Measurements from ENCODE around the gene AP3S2. TPM values are rescaled to one million over a fixed set of nuclear protein-coding genes. Genes with fewer than 3 reads are reported as not detected.

Gene AP3S2
- total and polyA plus RNA-seq, 2 donors (not counting 1 experiment from before 2014, with no cell fraction given): 11.3 to 32.3 TPM

DNA sequence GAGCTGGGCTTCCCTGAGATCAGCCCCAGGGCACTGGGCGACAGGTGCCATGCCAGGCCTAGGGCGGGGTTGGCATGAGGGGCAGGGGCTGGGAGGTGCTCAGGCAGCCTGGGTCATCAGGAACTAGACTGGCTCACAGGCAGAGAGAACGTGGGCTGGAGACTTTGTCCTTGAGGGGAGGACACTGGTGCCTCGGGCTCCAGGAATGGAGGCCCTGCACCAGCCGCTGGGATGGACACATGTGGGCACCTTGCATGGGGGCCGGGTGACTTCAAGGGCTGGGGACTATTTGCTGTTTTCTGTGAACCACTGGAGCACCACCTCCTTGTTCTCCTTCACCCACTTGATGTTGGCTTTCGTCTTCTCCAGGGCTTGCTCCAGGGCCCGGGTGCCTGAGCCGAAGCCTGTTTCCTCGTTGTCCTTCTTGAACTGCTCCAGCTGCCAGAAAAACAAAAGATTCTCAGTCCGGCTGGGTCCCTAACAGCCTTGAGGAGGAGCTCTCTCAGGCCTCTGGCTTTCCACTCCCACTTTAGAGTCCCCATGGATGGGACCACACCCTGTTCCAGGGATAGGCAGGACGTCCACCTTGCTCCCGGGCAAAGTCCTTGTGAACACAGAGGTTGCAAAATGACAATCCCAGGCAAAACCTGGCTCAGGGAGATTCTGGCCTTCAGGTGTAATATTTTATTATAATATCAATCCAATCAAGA is 108.6 kb downstream of the AP3S2 start:
- Histone ChIP-seq H3K4me2 (replicated peaks; ENCODE audit: low read depth, low read length, poor library complexity, severe bottlenecking) (no peak overlapping the region), H4K20me1 (ENCODE audit: control insufficient read depth, insufficient read depth, low read length, poor library complexity, severe bottlenecking) (no peaks in the 10 kb centered on the region), H3K27me3 (replicated peaks in 1 of 4; ENCODE audit: control extremely low read depth in 1 of 4, control insufficient read depth in 3 of 4, insufficient read depth in 4 of 4, low read length in 3 of 4) (peaks cover 0 to 8% (median 0%) of the 10 kb centered on the region in 4 experiments), H3K79me2 (ENCODE audit: control insufficient read depth, insufficient read depth, low read length) (no peaks in the 10 kb centered on the region), H3K4me3 (ENCODE audit: control extremely low read depth in 1 of 5, extremely low read depth in 1 of 5, insufficient read depth in 1 of 5, low read depth in 2 of 5, low read length in 4 of 5) (no peak overlapping the region), H3K9ac (ENCODE audit: low read length) (no peak overlapping the region), H3K27ac (ENCODE audit: low read length in 2 of 2) (no peak overlapping the region), H3K36me3 (replicated peaks in 1 of 2; ENCODE audit: control extremely low read depth in 1 of 2, control insufficient read depth in 1 of 2, extremely low read depth in 1 of 2, insufficient read depth in 2 of 2, low read length in 1 of 2) (no peaks in the 10 kb centered on the region), H3K4me1 (ENCODE audit: control insufficient read depth in 2 of 2, insufficient read depth in 2 of 2, low read length in 2 of 2) (peaks cover 10 to 38% of the 10 kb centered on the region in 2 donors), H3K9me3 (ENCODE audit: control extremely low read depth in 1 of 3, control insufficient read depth in 2 of 3, insufficient read depth in 1 of 3, low read length in 2 of 3) (peaks cover 3 to 8% (median 7%) of the 10 kb centered on the region in 3 donors), H2AFZ (ENCODE audit: insufficient read depth, low read depth, low read length, poor library complexity, severe bottlenecking) (no peak overlapping the region)
- no peak overlapping the region for H3K4me3 Mint-ChIP-seq
- H3K27ac Mint-ChIP-seq: no peak overlapping the region
- ChIA-PET CTCF (no interaction called here), POLR2A (interaction anchor here (0.5 kb wide), 1 partner anchor 603 kb away, joined by 5 read pairs; the partner anchor contains the start of gene IQGAP1)
- ATAC-seq (ENCODE audit: low read depth): no peak
- intact Hi-C loops (cut with micrococcal nuclease): no loop called here
- no peak for TF ChIP-seq EZH2 (IDR thresholded peaks at IDR 0.05; ENCODE audit: borderline replicate concordance, insufficient read depth, low read depth, low read length, poor library complexity, severe bottlenecking)
- TF ChIP-seq, protein P1, sequence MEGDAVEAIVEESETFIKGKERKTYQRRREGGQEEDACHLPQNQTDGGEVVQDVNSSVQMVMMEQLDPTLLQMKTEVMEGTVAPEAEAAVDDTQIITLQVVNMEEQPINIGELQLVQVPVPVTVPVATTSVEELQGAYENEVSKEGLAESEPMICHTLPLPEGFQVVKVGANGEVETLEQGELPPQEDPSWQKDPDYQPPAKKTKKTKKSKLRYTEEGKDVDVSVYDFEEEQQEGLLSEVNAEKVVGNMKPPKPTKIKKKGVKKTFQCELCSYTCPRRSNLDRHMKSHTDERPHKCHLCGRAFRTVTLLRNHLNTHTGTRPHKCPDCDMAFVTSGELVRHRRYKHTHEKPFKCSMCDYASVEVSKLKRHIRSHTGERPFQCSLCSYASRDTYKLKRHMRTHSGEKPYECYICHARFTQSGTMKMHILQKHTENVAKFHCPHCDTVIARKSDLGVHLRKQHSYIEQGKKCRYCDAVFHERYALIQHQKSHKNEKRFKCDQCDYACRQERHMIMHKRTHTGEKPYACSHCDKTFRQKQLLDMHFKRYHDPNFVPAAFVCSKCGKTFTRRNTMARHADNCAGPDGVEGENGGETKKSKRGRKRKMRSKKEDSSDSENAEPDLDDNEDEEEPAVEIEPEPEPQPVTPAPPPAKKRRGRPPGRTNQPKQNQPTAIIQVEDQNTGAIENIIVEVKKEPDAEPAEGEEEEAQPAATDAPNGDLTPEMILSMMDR (IDR thresholded peaks at IDR 0.05): no peak
- peaks cover 4% of the 10 kb centered on the region for H3K9me3 Mint-ChIP-seq (ENCODE audit: insufficient read depth)
- DNase-seq: no peak
- 93% methylated on average over 11 of the region's 13 CpGs for WGBS (ENCODE audit: insufficient coverage)
- peaks cover 32% of the 10 kb centered on the region for H3K4me1 Mint-ChIP-seq
- peaks cover 10% of the 10 kb centered on the region for H3K27me3 Mint-ChIP-seq

DNA sequence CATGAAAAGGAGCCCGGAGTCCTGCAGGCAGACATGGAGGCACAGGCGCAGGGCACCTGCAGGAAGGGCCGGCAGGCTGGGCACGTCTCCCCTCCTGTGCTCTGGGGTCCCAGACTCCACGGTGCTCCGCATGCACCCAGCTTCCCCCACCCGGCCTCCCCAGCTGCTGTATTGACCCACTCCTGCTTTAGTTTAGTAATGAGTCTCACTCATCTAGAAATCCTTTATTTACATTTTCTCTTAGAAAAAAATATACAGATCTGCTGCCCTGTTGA is 109.2 kb downstream of the AP3S2 start:
- Histone ChIP-seq H3K36me3 (replicated peaks in 1 of 2; ENCODE audit: control extremely low read depth in 1 of 2, control insufficient read depth in 1 of 2, extremely low read depth in 1 of 2, insufficient read depth in 2 of 2, low read length in 1 of 2) (no peaks in the 10 kb centered on the region), H2AFZ (ENCODE audit: insufficient read depth, low read depth, low read length, poor library complexity, severe bottlenecking) (no peak overlapping the region), H3K9ac (ENCODE audit: low read length) (no peak overlapping the region), H4K20me1 (ENCODE audit: control insufficient read depth, insufficient read depth, low read length, poor library complexity, severe bottlenecking) (no peaks in the 10 kb centered on the region), H3K4me3 (ENCODE audit: control extremely low read depth in 1 of 5, extremely low read depth in 1 of 5, insufficient read depth in 1 of 5, low read depth in 2 of 5, low read length in 4 of 5) (no peak overlapping the region), H3K27ac (ENCODE audit: low read length in 2 of 2) (no peak overlapping the region), H3K4me2 (replicated peaks; ENCODE audit: low read depth, low read length, poor library complexity, severe bottlenecking) (peak overlapping the region; percentile 8), H3K79me2 (ENCODE audit: control insufficient read depth, insufficient read depth, low read length) (no peaks in the 10 kb centered on the region), H3K4me1 (ENCODE audit: control insufficient read depth in 2 of 2, insufficient read depth in 2 of 2, low read length in 2 of 2) (peaks cover 10 to 39% of the 10 kb centered on the region in 2 donors), H3K27me3 (replicated peaks in 1 of 4; ENCODE audit: control extremely low read depth in 1 of 4, control insufficient read depth in 3 of 4, insufficient read depth in 4 of 4, low read length in 3 of 4) (peaks cover 0 to 8% (median 0%) of the 10 kb centered on the region in 4 experiments), H3K9me3 (ENCODE audit: control extremely low read depth in 1 of 3, control insufficient read depth in 2 of 3, insufficient read depth in 1 of 3, low read length in 2 of 3) (peaks cover 3 to 8% (median 7%) of the 10 kb centered on the region in 3 donors)
- Mint-ChIP-seq H3K4me1 (peaks cover 33% of the 10 kb centered on the region), H3K27ac (no peak overlapping the region), H3K27me3 (peaks cover 8% of the 10 kb centered on the region), H3K9me3 (ENCODE audit: insufficient read depth) (peaks cover 4% of the 10 kb centered on the region), H3K4me3 (no peak overlapping the region)
- DNase-seq (no peak), ATAC-seq (ENCODE audit: low read depth) (no peak)
- CTCF ChIA-PET: no interaction called here
- 82% methylated on average over 7 of the region's 7 CpGs for WGBS (ENCODE audit: insufficient coverage)
- POLR2A ChIA-PET: no interaction called here
- TF ChIP-seq, protein P1 (IDR thresholded peaks at IDR 0.05): no peak
- no peak for TF ChIP-seq EZH2 (IDR thresholded peaks at IDR 0.05; ENCODE audit: borderline replicate concordance, insufficient read depth, low read depth, low read length, poor library complexity, severe bottlenecking)
- intact Hi-C loops (cut with micrococcal nuclease): no loop called here

Data from B cell (primary cell).